CD4-positive, alpha-beta T cell treated with Interleukin-4 for 1 hour (primary cell): ENCODE data around the gene ECHS1.
"Not testable (repeated sequence)": the region's sequence is repeated elsewhere in the genome, so short reads cannot be mapped to it uniquely, and the experiment has no call there.

Source experiments
- DNase-seq, 2 donors: peaks; one replicate each; pipeline ENCODE4 v3.0.0-alpha.2; 2020 to 2022

ECHS1 gene

DNA sequence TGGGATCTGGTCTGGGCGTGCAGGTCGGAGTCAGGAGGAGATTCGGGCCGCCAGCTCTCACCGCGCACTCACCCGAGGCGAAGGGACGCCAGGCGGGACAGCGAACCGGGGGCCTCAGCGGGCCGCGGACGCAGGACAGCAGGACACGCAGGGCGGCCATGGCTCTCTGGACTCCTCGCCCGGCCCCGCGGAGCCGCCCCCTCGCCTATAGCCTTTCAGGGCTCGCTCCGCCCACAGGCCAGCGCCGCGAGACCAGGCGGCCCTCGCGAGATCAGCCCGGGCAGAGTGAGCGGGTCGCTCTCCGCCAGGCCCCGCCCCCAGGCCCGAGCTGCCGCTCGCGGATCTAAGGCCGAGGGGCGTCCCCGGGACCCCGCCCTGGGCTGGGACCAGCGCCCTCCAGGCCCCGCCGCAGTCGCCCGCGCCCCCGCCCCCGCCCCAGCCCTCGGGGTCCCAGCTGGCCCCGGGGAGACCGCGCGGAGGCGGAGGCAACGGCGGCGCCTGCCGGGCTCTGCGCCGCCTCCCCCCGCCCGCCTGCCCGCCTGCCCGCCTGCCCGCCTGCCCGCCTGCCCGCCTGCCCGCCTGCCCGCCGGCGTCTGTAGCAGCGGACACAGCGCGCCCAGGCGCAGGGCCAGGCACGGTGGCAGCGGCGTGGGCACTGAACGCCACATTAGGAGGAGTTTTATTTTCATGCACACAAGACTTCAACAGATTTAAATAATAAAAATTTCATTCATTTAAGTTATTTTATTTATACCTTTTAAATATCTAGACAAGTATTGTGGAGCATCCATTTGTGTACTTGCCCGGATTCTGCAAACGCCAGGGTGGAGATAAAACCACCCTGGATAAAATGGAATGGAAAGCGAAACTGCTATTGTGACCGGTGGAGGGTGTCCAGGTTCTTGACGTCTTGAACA, at the start of gene ECHS1:
Gene ECHS1, minus strand, starts transcription at position 181 of the 917 bp plus-strand sequence. Its CDS starts 21 bp downstream, at position 160.
- DNase-seq, result peak; percentile 92 to 93

DNA sequence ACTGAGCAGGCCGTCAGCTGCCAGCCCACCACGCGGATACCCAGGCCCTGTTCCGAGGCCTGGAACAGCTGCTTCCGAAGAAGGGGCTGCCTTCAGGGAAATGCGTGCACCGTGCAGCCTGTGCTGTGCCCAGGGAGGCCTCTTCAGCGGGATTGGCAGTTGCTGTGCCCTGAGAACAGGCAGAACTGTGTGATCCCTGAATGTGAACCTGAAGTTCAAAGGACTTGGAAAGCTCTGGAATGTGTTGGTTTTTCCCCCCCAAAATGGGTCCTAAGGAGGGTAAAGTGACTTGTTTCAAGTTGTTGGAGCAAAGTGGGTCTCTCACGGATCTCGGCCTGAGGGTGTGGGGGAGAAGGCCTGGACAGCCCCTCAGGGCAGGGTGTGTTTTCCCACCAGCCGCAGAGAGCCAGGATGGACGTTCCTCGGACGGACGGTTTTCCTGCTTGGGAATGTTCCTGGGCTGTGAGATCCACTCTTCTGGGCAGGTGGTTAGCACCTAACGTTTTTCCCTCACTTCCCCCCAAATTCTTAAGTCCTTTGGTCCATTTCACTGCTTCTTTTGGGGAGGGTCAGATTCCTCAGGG, 49.2 kb upstream of the ECHS1 start:
- no peak for DNase-seq

DNA sequence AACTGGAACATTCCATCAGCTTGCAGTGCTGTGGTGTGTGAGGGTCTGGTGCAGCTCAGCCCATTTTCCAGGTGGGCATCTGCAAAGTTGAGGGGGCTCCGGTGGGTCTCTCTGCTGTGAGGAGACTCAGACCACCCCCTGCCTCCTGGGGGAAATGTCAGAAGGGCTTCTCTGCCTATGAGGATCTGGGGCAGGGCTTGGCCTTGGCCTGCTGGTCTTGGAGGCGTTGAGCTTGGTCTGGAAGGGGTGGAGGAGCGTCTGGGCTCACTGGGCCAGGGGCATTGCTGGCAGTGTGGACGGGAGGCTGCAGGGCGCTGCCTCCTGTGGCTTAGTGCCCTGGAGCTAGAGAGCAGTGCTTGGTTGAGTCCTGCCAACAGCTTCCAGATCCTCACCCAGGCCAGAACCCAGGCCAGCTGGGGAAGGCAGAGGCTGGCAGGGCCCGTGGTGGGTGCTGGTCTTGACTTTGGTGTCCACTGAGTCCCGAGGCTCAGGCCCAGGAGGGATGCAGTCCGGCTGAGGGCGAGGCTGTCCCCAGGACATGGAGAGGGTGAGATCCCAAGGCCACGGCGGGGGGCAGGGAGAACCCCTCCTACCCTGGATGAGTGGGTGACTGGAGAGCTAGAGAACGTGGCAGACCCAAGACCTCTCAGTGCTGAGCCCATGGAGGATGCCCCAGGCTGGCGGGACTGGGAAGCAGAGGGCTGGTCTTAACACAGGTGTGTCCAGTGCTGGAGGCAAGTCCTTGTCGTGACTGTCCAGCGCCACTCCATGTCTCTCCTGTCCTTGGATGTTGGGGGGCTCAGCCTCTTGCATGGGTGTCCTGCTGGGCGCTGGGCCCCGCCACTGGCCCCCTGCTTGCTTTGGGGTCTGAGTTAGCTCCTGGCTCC, 48.4 kb upstream of the ECHS1 start:
- DNase-seq, result no peak

DNA sequence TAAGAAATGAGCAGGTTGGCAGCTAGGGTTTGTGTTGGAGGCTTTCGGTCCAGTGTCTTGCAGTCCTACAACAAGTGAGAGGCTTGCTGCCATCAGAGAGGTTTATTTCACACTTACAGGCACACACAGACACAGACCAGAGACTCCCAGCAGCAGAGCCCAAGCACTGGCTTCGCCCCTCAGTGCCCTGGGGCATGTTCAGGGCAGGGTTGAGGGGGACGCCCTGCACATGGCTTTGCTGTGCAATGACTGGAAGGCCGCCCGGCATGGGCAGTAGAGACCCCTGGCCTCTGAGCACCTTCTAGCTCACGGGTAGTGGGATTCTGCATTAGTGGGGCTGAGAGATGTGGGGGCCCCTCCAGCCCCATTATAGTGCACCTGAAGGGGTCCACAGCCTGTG, 47.4 kb upstream of the ECHS1 start:
- DNase-seq, result no peak

- DNase-seq, result no peak
Observed at GRCh38 chr10:133420028-133420427, 46.9 kb upstream of the ECHS1 start.

DNA sequence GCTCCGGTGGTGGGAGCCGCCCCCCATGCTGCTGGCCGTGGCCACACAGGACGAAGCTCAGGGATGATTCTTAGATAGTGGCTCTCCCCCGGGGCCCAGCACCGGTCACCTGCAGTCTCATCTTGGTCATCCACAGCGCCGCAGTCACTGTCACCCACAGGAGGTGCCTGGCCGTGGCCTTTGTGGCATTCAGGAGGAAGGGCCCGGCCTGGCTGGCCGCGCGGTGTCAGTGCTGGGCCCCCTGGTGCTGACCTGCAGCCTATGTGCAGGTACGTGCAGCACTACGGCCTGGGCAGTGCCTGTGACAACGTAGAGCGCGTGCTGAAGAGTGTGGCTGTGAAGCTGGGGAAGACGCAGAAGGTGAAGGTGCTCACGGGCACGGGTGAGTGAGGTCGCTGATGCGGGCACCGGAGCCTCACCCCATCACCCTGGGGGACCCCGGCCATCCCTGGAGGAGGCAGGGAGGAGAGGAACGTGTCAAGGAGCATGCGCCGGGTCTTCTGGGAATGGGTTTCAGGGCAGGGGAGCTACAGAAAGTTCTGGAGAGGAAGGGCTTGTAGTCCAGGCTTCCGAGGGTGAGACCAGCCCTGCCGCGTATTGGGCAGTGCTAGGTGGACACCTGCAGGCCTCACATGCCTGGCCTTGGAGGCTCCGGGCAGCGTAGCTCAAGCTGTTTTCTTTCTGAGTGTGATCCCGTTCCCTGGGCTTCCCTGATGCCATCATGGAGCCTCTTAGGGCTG, 46.2 kb upstream of the ECHS1 start:
- no peak for DNase-seq

GRCh38 chr10:133418289-133418993, 45.3 kb upstream of the ECHS1 start:
- no peak for DNase-seq

DNA sequence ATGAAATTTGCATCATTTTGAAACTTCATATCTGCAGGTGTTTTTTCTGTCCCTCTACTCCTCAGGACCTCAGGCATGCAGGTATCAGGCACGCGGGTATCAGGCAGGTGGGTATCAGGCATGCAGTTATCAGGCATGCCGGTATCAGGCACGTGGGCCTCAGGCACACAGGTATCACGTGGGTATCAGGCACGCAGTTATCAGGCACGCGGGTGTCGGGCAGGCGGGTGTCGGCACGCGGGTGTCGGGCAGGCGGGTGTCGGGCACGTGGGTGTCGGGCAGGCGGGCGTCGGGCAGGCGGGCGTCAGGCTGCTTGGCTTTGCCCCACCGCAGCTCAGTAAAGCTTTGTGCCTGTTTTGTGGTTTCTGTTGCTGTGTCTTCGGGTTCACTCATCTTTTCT, 42.6 kb upstream of the ECHS1 start:
- DNase-seq, result no peak

- not testable (repeated sequence) for DNase-seq
Observed at GRCh38 chr10:133414401-133414800, 41.2 kb upstream of the ECHS1 start.

- no peak for DNase-seq
Observed at GRCh38 chr10:133412381-133412711, 39.2 kb upstream of the ECHS1 start.

DNA sequence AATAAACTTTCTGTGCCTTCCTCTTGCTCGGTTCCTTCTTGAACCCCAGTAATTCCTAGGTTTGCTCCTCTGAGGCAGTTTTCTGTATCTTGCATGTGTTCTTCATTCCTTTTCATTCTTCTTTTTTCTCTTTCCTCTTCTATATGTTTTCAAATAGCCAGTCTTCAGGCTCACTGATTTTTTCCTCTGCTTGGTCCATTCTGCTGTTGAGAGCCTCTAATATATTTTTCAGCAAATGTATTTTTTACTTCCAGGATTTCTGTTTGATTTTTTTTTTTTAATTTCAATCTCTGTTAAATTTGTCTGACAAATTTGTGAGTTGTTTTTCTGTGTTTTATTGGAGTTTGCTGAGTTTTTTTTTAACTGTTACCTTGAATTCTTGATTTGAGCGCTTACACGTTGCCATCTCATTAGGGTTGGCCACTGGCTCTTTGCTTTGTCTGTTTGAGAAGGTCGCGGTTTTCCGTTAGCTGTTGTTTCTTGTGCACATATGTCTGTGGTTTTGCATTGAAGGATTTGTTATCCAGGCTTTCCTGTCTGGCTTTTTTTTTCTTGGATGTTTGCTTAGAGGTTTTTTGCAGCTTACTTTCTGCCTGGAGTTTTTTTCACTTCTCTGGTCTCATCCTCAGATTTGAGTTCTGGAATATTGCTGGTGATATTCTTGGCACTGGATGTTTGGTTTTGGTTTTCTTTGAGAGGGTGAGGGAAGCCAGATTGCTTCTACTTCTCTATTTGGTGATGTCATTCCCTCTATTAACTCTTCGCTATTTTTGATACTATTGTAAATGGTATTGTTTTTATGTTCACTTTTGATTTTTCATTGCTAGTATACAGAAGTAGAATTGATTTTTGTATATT, 38.6 kb upstream of the ECHS1 start:
- DNase-seq, result no peak

GRCh38 chr10:133405844-133406527, 32.8 kb upstream of the ECHS1 start:
- no peak for DNase-seq

DNA sequence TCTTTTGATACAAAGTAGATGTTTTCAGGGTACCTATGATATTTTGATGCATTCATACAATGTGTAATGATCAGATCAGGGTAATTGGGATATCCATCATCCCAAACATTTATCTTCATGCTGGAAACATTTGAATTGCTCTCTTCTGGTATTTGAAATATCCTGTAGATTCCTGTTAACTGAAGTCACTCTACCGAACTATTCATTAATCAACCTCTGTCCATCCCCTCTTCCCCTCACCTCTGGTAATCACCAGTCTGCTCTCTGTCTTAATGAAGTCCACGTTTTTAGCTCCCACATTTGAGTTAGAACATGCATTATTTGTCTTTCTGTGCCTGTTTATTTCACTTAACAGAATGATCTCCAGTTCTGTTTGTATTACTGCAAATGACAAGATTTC, 32.1 kb upstream of the ECHS1 start:
- no peak for DNase-seq

DNA sequence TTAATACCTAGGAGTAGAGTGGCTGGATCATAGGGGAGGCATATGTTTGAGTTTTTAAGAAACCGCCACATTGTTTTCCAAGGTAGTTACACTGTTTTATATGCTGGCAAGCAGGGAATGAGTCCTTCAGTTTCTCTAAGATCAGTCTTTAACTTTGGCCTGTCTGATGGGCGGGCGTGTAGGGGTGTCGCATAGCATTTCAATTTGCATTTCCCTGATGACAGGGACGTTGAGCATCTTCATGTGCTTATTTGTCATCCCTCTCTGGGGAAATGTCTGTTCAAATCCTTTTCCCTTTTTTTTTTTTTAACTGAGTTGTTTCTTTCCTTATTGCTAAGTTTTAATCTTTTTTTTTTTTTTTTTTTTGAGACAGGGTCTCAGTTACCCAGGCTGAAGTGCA, 30.6 kb upstream of the ECHS1 start:
- DNase-seq, result no peak

- DNase-seq, result no peak
Observed at GRCh38 chr10:133403359-133403758, 30.2 kb upstream of the ECHS1 start.

- DNase-seq, result peak in 1 of 2 donors; percentile 9
Observed at GRCh38 chr10:133401981-133402725, 29.0 kb upstream of the ECHS1 start.

DNA sequence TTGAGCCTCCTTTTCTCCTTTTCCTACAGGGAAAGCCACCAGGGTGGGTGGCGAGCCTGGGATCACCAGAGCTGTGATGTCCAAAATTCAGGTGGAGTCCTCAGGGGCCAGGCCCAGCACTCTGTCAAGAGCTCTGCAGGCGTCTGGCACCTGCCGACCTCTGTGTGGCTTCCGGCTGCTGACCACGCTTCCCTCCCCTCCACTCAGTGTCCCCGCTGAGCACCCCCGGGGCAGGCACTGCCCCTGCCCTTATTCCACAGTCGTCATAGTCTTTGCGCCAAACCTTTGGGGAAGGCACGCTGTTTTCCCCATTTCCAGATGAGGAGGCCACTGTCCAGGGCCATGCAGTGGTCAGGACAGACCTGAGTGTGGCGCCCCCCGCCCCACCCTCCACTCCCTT, 28.3 kb upstream of the ECHS1 start:
- DNase-seq, result peak in 1 of 2 donors; percentile 7

GRCh38 chr10:133400624-133401424, 27.7 kb upstream of the ECHS1 start:
- peak; percentile 10 to 25 for DNase-seq

- no peak for DNase-seq
Observed at GRCh38 chr10:133399123-133399601, 26.0 kb upstream of the ECHS1 start.
